GM21825 (cell line): ENCODE results near the gene C5orf63.
"Not testable (repeated sequence)": the region's sequence is repeated elsewhere in the genome, so short reads cannot be mapped to it uniquely, and the experiment has no call there.

Source experiments
- ATAC-seq: cut with Tn5 transposase; IDR thresholded peaks from one replicate; pipeline ENCODE4 v1.9.1; 2021; ENCODE audit warnings: mild to moderate bottlenecking, moderate library complexity; ENCODE audit not compliant: unreplicated experiment

Gene C5orf63

GRCh38 chr5:127010362-127010761 is 62.9 kb downstream of the C5orf63 start:
- ATAC-seq, result no peak

GRCh38 chr5:127009784-127010183 is 63.5 kb downstream of the C5orf63 start:
- ATAC-seq, result no peak

GRCh38 chr5:127008300-127008975 is 64.9 kb downstream of the C5orf63 start:
- no peak for ATAC-seq

GRCh38 chr5:127007522-127007921 is 65.8 kb downstream of the C5orf63 start:
- no peak for ATAC-seq

GRCh38 chr5:127006744-127007143 is 66.6 kb downstream of the C5orf63 start:
- no peak for ATAC-seq

GRCh38 chr5:127005282-127005681 is 68.0 kb downstream of the C5orf63 start:
- not testable (repeated sequence) for ATAC-seq

GRCh38 chr5:127004721-127005120 is 68.6 kb downstream of the C5orf63 start:
- ATAC-seq, result no peak

- no peak for ATAC-seq
These were observed 69.4 kb downstream of the C5orf63 start for GRCh38 chr5:127003798-127004495.

- no peak for ATAC-seq
These were observed 70.9 kb downstream of the C5orf63 start for GRCh38 chr5:127002390-127002789.

GRCh38 chr5:127001621-127002296 is 71.5 kb downstream of the C5orf63 start:
- ATAC-seq, result no peak
